H1 (cell line): ENCODE results near the gene ZNF521. TPM values are rescaled to one million over a fixed set of nuclear protein-coding genes. Genes with fewer than 3 reads are reported as not detected.

Experiments
- CTCF ChIA-PET: fragments of 300-600 bp; sonication (Branson Sonifier 250); formaldehyde crosslinking; loops from one replicate; lab custom pipeline; 2021; ENCODE audit not compliant: partially characterized antibody; lab: Charles Lee
- POLR2A ChIA-PET: fragments of 300-600 bp; sonication (Branson Sonifier 250); formaldehyde crosslinking; loops from one replicate; lab custom pipeline; 2021; ENCODE audit warnings: inconsistent platforms; ENCODE audit not compliant: partially characterized antibody; lab: Charles Lee
- DNase-seq, 2 experiments: peaks; one replicate each; pipeline versions ENCODE4 v3.0.0 to v3.0.0-alpha.2; 2010 to 2022; ENCODE audit warnings: low spot score in 2 of 2, low read depth in 1 of 2, mixed read lengths in 1 of 2
- FAIRE-seq: peaks from 2 replicates; lab custom pipeline; 2011; peaks lifted over from hg19 to GRCh38; lab: Jason Lieb, UNC
- H2AFZ ChIP-seq: 2 replicates; pipeline ENCODE4 v1.8.1; 2012; ENCODE audit warnings: low read length, inconsistent platforms
- H2AK5ac ChIP-seq: 2 replicates; pipeline ENCODE4 v1.6.1; 2013; ENCODE audit warnings: low read depth, low read length
- H2BK120ac ChIP-seq: replicated peaks from 2 replicates; pipeline ENCODE3; 2013; ENCODE audit warnings: low read depth, low read length, inconsistent platforms
- H2BK12ac ChIP-seq: 2 replicates; pipeline ENCODE4 v1.6.1; 2013; ENCODE audit warnings: low read depth, low read length
- H2BK15ac ChIP-seq: 2 replicates; pipeline ENCODE4 v1.6.1; 2013; ENCODE audit warnings: low read length
- H2BK20ac ChIP-seq: 2 replicates; pipeline ENCODE4 v1.6.1; 2013; ENCODE audit warnings: low read length
- H2BK5ac ChIP-seq: 2 replicates; pipeline ENCODE4 v1.6.1; 2013; ENCODE audit warnings: low read depth, low read length
- H3K14ac ChIP-seq: 2 replicates; pipeline ENCODE4 v1.6.1; 2013; ENCODE audit warnings: inconsistent platforms; ENCODE audit not compliant: insufficient read length
- H3K18ac ChIP-seq: 2 replicates; pipeline ENCODE4 v1.6.1; 2013; ENCODE audit warnings: low read length; ENCODE audit errors: extremely low read depth
- H3K23ac ChIP-seq: 2 replicates; pipeline ENCODE4 v1.6.1; 2013; ENCODE audit warnings: inconsistent platforms; ENCODE audit not compliant: insufficient read length
- H3K23me2 ChIP-seq: 2 replicates; pipeline ENCODE4 v1.6.1; 2013; ENCODE audit warnings: low read depth, low read length
- H3K27ac ChIP-seq: 2 replicates; pipeline ENCODE4 v1.6.1; 2011; ENCODE audit warnings: low read depth, low read length, inconsistent platforms
- H3K27me3 ChIP-seq, 4 experiments: replicated peaks in 1 of 4; 1 replicate in 1 of 4; 2 replicates in 3 of 4; pipeline versions ENCODE4 v1.6.1 to v1.8.1; 2011 to 2013; ENCODE audit warnings: low read length in 3 of 4, mild to moderate bottlenecking in 3 of 4, inconsistent platforms in 2 of 4, mixed read lengths in 2 of 4, moderate library complexity in 1 of 4; ENCODE audit not compliant: control insufficient read depth in 3 of 4, insufficient read depth in 3 of 4; ENCODE audit errors: extremely low read depth in 1 of 4
- H3K36me3 ChIP-seq, 4 experiments: 2 replicates each; pipeline versions ENCODE4 v1.6.1 to v1.8.1; 2011 to 2013; ENCODE audit warnings: mild to moderate bottlenecking in 4 of 4, low read length in 3 of 4, moderate library complexity in 2 of 4, control low read depth in 1 of 4, inconsistent platforms in 1 of 4; ENCODE audit not compliant: insufficient read depth in 4 of 4, control insufficient read depth in 2 of 4
- H3K4ac ChIP-seq: replicated peaks from 2 replicates; pipeline ENCODE3; 2013; ENCODE audit warnings: low read length, low read depth, mixed read lengths, inconsistent platforms; ENCODE audit not compliant: insufficient read length
- H3K4me1 ChIP-seq, 4 experiments: replicated peaks in 1 of 4; 1 replicate in 1 of 4; 2 replicates in 3 of 4; pipeline versions ENCODE4 v1.6.1 to v1.8.1; 2011 to 2013; ENCODE audit warnings: low read length in 3 of 4, inconsistent platforms in 2 of 4, mixed read lengths in 1 of 4; ENCODE audit not compliant: insufficient read depth in 4 of 4, control insufficient read depth in 3 of 4
- H3K4me2 ChIP-seq, 2 experiments: 2 replicates each; pipeline versions ENCODE4 v1.6.1 to v1.8.1; 2011 to 2013; ENCODE audit warnings: low read depth in 2 of 2, low read length in 2 of 2, control low read depth in 1 of 2, inconsistent platforms in 1 of 2, mild to moderate bottlenecking in 1 of 2; ENCODE audit not compliant: insufficient read depth in 1 of 2
- H3K4me3 ChIP-seq, 4 experiments: fragments of 200-600, 300-600 bp in 1 of 4; sonication (generic), shearing (Covaris generic), sonication (Bioruptor Twin) in 1 of 4; 2 replicates each; pipeline versions ENCODE4 v1.5.1 to v1.8.1; 2011 to 2016; ENCODE audit warnings: low read length in 4 of 4, low read depth in 3 of 4, control low read depth in 2 of 4, inconsistent platforms in 2 of 4, mild to moderate bottlenecking in 2 of 4, mixed read lengths in 1 of 4, moderate library complexity in 1 of 4; ENCODE audit not compliant: insufficient read depth in 2 of 4; ENCODE audit errors: extremely low read depth in 1 of 4
- H3K56ac ChIP-seq: replicated peaks from 2 replicates; pipeline ENCODE3; 2013; ENCODE audit warnings: low read depth, mild to moderate bottlenecking, mixed read lengths, low read length, inconsistent platforms; ENCODE audit not compliant: insufficient read length
- H3K79me1 ChIP-seq: 2 replicates; pipeline ENCODE4 v1.6.1; 2013; ENCODE audit warnings: low read depth, low read length, control low read depth
- H3K79me2 ChIP-seq, 2 experiments: 2 replicates each; pipeline versions ENCODE4 v1.6.1 to v1.8.1; 2012 to 2013; ENCODE audit warnings: low read length in 2 of 2, mild to moderate bottlenecking in 2 of 2, inconsistent platforms in 1 of 2; ENCODE audit not compliant: insufficient read depth in 2 of 2, control insufficient read depth in 1 of 2
- H3K9ac ChIP-seq, 4 experiments: replicated peaks in 1 of 4; 1 replicate in 1 of 4; 2 replicates in 3 of 4; pipeline versions ENCODE4 v1.6.1 to v1.8.1; 2011 to 2013; ENCODE audit warnings: low read depth in 3 of 4, low read length in 3 of 4, control low read depth in 2 of 4, mild to moderate bottlenecking in 2 of 4, moderate library complexity in 2 of 4, inconsistent platforms in 1 of 4; ENCODE audit errors: extremely low read depth in 1 of 4
- H3K9me3 ChIP-seq, 2 experiments: 2 replicates each; pipeline versions ENCODE4 v1.6.1 to v1.8.1; 2012 to 2013; ENCODE audit warnings: mild to moderate bottlenecking in 2 of 2, moderate library complexity in 2 of 2, control low read depth in 1 of 2, inconsistent platforms in 1 of 2, low read depth in 1 of 2, low read length in 1 of 2, mixed read lengths in 1 of 2; ENCODE audit not compliant: insufficient read depth in 2 of 2
- H4K20me1 ChIP-seq, 2 experiments: replicated peaks in 1 of 2; 2 replicates each; pipeline versions ENCODE3 to v1.8.1; 2011 to 2013; ENCODE audit warnings: inconsistent platforms in 2 of 2, low read length in 2 of 2, mild to moderate bottlenecking in 1 of 2; ENCODE audit not compliant: insufficient read depth in 2 of 2, control insufficient read depth in 1 of 2
- H4K5ac ChIP-seq: 2 replicates; pipeline ENCODE4 v1.6.1; 2013; ENCODE audit warnings: low read length, low read depth, mixed read lengths, inconsistent platforms; ENCODE audit not compliant: insufficient read length
- H4K8ac ChIP-seq: 2 replicates; pipeline ENCODE4 v1.8.0; 2013; ENCODE audit warnings: mild to moderate bottlenecking, moderate library complexity, low read length, inconsistent platforms; ENCODE audit not compliant: insufficient read depth; ENCODE audit errors: extremely low read depth
- H4K91ac ChIP-seq: replicated peaks from 2 replicates; pipeline ENCODE3; 2013; ENCODE audit warnings: low read length, mixed read lengths, inconsistent platforms; ENCODE audit not compliant: insufficient read length
- WGBS, 2 experiments: shearing (Covaris generic) in 1 of 2; methylation state at CpG; one replicate each; pipeline versions ENCODE4 v1.1.6 to v1.1.7; 2013 to 2015; ENCODE audit warnings: low lambda C conversion rate in 2 of 2, mixed read lengths in 2 of 2, inconsistent platforms in 1 of 2, low coverage in 1 of 2, missing lambda C conversion rate in 1 of 2; ENCODE audit not compliant: insufficient replicate concordance in 2 of 2, insufficient coverage in 1 of 2, insufficient read length in 1 of 2; ENCODE audit errors: extremely low coverage in 1 of 2, missing lambda C conversion rate in 1 of 2; 5-methylcytosine and 5-hydroxymethylcytosine counted together
- polyA plus RNA-seq, 7 experiments: library from polyadenylated mRNA; depleted of rRNA in 3 of 7; stranded (reverse) in 5 of 7; unstranded in 2 of 7; fragments of >200 nt in 5 of 7; fragments of 200-250 nt in 2 of 7; gene quantifications; 1 replicate in 5 of 7; 2 replicates in 1 of 7; 4 replicates in 1 of 7; pipeline versions ENCODE4 v1.2.1 to v1.2.3, GENCODE V29; 2011 to 2013; ENCODE audit warnings: missing spikeins in 2 of 7, mixed read lengths in 2 of 7
- total RNA-seq: library from RNA; stranded (reverse); fragmentation: NEBNext Ultra II Directional; extraction: Animal tissue kit (Norgen Biotek cat#: 25700); gene quantifications from 2 replicates; pipeline ENCODE4 v1.2.1, GENCODE V29; 2021

Gene ZNF521
- total and polyA plus RNA-seq, 2 of the 8 experiments (the other 6 are each of a cell fraction or from before 2014, with no cell fraction given), result 9.5 to 15.8 TPM

GRCh38 chr18:25279961-25280360, 72.0 kb downstream of the ZNF521 start:
- Histone ChIP-seq H3K14ac (no peak overlapping the region), H3K56ac (no peak overlapping the region), H4K8ac (no peak overlapping the region), H3K4me2 (no peak overlapping the region), H4K20me1 (no peaks in the 10 kb centered on the region), H3K27me3 (no peaks in the 10 kb centered on the region), H2BK12ac (no peak overlapping the region), H3K9ac (no peak overlapping the region), H2BK5ac (no peak overlapping the region), H4K91ac (no peak overlapping the region), H2AK5ac (no peak overlapping the region), H3K23ac (no peak overlapping the region), H3K23me2 (no peaks in the 10 kb centered on the region), H3K4ac (no peak overlapping the region), H3K4me1 (peaks cover 7 to 21% (median 14%) of the 10 kb centered on the region in 4 experiments; a peak in 6 of 7 replicates), H4K5ac (no peak overlapping the region), H3K27ac (no peak overlapping the region), H2BK15ac (no peak overlapping the region), H3K9me3 (no peaks in the 10 kb centered on the region), H3K36me3 (no peaks in the 10 kb centered on the region), H3K18ac (no peak overlapping the region), H3K79me1 (no peaks in the 10 kb centered on the region), H3K79me2 (no peaks in the 10 kb centered on the region), H2BK20ac (no peak overlapping the region), H3K4me3 (no peak overlapping the region), H2BK120ac (no peak overlapping the region), H2AFZ (no peak overlapping the region)
- WGBS, 2 experiments, result 88% methylated on average over 6 of the region's 6 CpGs; no CpG with 5 or more reads in 1 of the 2 experiments
- FAIRE-seq (no peak), DNase-seq (no peak)
- POLR2A ChIA-PET, result no interaction called here
- CTCF ChIA-PET, result interaction anchor here (1.0 kb wide), 1 partner anchor 402 kb away, joined by 3 read pairs; no protein-coding TSS in a partner anchor
